Progenitor cell of endocrine pancreas (in vitro differentiated cells): ENCODE measurements around the gene BTRC. TPM values are rescaled to one million over a fixed set of nuclear protein-coding genes. Genes with fewer than 3 reads are reported as not detected.
"Not testable (repeated sequence)": the region's sequence is repeated elsewhere in the genome, so short reads cannot be mapped to it uniquely, and the experiment has no call there.

Experiments
- DNase-seq: peaks from one replicate; pipeline ENCODE4 v3.0.0; 2021; ENCODE audit warnings: low spot score; ENCODE audit not compliant: unreplicated experiment
- H3K27ac Mint-ChIP-seq: 2 replicates; pipeline ENCODE4 v1.8.0; 2021; ENCODE audit warnings: mild to moderate bottlenecking, moderate library complexity, mixed read lengths
- H3K27me3 Mint-ChIP-seq: 2 replicates; pipeline ENCODE4 v1.8.0; 2021; ENCODE audit warnings: mixed read lengths
- H3K36me3 Mint-ChIP-seq: 2 replicates; pipeline ENCODE4 v1.8.0; 2022; ENCODE audit warnings: mixed read lengths; ENCODE audit not compliant: insufficient read depth
- H3K4me1 Mint-ChIP-seq: 2 replicates; pipeline ENCODE4 v1.8.0; 2021; ENCODE audit warnings: low read depth, mixed read lengths
- H3K4me3 Mint-ChIP-seq: 2 replicates; pipeline ENCODE4 v1.8.0; 2021; ENCODE audit warnings: low read depth, mild to moderate bottlenecking, moderate library complexity, mixed read lengths
- H3K9me3 Mint-ChIP-seq: 2 replicates; pipeline ENCODE4 v1.8.0; 2021; ENCODE audit warnings: low read depth, mixed read lengths
- total RNA-seq: library from RNA; stranded (reverse); gene quantifications from 2 replicates; pipeline ENCODE4 v1.2.1, GENCODE V29; 2021
- TF ChIP-seq, protein P1 (sequence below): fragments of 200-600 bp; sonication (generic); IDR thresholded peaks from one replicate; pipeline ENCODE4 v1.5.0; 2021; ENCODE audit warnings: antibody characterized with exemption, mild to moderate bottlenecking; ENCODE audit not compliant: unreplicated experiment

Gene BTRC
- total RNA-seq, 1 donor from 2014 or later: 46.5 TPM

DNA sequence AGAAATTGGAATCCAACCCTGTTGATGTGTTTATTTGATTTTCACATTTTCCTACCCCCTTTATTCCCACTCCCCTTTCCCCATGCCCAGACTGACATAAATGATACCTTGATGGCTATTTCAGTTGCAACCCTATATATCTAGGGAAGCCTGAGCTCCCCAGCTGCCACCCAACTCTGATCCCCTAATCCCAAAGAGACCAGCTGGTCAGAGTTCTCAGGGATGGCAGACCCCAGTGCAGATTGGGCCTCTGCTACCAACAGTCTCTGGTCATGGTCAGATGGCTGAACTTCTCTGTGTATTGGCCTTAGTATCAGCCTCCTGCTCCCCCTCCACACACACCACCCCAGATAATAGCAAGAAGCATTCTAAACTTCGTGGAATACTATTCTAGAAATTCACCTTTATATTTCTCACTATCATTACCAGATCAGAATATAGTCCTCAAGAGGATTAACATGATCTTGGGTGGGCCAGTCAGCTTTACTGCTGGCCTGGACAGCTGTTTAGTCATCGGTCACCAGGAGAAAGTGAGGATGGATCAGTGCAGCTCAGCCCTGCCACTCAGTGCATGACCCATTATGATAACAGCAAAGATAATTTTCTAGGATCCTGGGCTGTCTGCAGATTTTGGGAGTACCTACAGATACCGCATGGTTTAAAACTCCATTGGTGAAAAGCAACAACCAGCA lies 24.5 kb upstream of the BTRC start:
- TF ChIP-seq, protein P1, sequence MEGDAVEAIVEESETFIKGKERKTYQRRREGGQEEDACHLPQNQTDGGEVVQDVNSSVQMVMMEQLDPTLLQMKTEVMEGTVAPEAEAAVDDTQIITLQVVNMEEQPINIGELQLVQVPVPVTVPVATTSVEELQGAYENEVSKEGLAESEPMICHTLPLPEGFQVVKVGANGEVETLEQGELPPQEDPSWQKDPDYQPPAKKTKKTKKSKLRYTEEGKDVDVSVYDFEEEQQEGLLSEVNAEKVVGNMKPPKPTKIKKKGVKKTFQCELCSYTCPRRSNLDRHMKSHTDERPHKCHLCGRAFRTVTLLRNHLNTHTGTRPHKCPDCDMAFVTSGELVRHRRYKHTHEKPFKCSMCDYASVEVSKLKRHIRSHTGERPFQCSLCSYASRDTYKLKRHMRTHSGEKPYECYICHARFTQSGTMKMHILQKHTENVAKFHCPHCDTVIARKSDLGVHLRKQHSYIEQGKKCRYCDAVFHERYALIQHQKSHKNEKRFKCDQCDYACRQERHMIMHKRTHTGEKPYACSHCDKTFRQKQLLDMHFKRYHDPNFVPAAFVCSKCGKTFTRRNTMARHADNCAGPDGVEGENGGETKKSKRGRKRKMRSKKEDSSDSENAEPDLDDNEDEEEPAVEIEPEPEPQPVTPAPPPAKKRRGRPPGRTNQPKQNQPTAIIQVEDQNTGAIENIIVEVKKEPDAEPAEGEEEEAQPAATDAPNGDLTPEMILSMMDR: no peak
- no peak for DNase-seq
- H3K27ac Mint-ChIP-seq: no peak overlapping the region
- peaks cover 6% of the 10 kb centered on the region for H3K9me3 Mint-ChIP-seq
- H3K36me3 Mint-ChIP-seq: no peaks in the 10 kb centered on the region
- no peak overlapping the region for H3K4me3 Mint-ChIP-seq
- peaks cover 10% of the 10 kb centered on the region for H3K27me3 Mint-ChIP-seq
- H3K4me1 Mint-ChIP-seq: peaks cover 20% of the 10 kb centered on the region

DNA sequence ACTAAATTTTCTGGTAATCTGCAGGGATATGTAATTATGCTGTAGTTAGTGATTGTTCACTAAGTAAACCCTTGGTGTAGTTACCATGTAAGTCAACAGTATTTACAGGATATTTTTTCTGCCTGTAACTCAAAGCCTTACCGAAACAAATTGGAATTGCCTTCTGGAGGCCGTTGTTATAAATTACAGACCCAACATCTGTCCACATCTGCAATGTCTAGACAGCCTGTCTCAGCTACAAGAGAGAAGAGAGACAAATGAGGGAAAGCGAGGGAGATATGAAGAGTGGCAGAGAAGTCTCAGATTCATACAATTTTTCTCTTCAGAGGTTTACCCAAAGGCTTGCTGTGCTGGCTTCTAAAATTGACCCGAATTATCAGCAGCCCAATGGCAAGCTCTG lies 23.7 kb upstream of the BTRC start:
- no peak for DNase-seq
- Mint-ChIP-seq H3K27ac (no peak overlapping the region), H3K4me3 (no peak overlapping the region), H3K4me1 (peaks cover 20% of the 10 kb centered on the region), H3K9me3 (peaks cover 6% of the 10 kb centered on the region), H3K27me3 (peaks cover 10% of the 10 kb centered on the region), H3K36me3 (no peaks in the 10 kb centered on the region)
- TF ChIP-seq, protein P1: no peak

DNA sequence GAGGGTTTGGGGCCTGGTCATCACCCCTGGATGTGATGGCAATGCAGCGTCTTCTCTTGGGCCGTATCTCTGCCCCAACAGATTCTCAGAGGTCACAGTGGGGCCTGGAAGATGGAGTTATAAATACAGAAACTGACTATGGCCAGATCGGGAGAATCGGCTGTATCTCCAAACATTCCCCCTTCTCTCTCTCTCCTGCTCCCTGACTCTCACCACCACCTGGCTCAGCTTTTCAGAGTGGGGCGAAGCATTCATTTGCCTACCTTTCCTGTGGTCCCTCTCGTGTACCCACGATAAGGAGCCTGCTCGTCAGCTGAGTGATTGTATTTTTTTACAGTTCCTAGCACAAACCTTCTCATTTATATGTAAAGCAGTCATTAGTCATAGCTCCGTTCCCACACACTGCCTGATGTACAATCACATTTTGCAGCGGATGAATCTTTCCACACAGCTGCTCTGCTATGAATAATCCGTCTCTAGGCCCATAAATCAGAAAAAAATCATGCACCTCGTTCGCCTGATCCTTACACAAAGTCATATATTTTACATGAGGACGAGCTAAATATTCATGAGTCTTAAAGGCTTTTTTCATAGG lies 23.2 kb upstream of the BTRC start:
- Mint-ChIP-seq H3K27me3 (peaks cover 10% of the 10 kb centered on the region), H3K9me3 (peaks cover 6% of the 10 kb centered on the region), H3K4me3 (no peak overlapping the region), H3K4me1 (peaks cover 20% of the 10 kb centered on the region), H3K36me3 (no peaks in the 10 kb centered on the region), H3K27ac (peak overlapping the region; percentile 12)
- TF ChIP-seq, protein P1: no peak
- no peak for DNase-seq

DNA sequence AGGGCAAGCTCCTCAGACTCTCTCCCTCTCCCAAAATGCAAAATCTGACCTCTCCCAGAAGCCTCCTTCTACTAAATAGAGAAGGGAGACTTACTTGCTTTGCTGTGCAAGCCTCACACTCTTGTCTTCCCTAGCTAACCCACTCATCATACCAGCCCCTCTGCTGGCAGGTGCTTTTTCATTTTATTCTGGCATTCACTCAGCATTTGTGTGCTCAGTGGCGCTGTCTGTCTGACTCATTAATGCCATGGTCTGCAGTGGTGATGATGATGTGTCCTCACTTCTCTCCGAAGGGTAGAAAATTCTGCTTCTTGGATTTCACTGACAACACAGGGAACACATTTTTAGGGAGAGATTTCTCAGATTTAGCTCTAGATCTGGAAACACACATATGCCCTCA lies 22.0 kb upstream of the BTRC start:
- H3K36me3 Mint-ChIP-seq: no peaks in the 10 kb centered on the region
- peaks cover 20% of the 10 kb centered on the region for H3K4me1 Mint-ChIP-seq
- no peak overlapping the region for H3K4me3 Mint-ChIP-seq
- peaks cover 1% of the 10 kb centered on the region for H3K9me3 Mint-ChIP-seq
- no peak for DNase-seq
- TF ChIP-seq, protein P1: no peak
- no peak overlapping the region for H3K27ac Mint-ChIP-seq
- H3K27me3 Mint-ChIP-seq: peaks cover under 1% of the 10 kb centered on the region

DNA sequence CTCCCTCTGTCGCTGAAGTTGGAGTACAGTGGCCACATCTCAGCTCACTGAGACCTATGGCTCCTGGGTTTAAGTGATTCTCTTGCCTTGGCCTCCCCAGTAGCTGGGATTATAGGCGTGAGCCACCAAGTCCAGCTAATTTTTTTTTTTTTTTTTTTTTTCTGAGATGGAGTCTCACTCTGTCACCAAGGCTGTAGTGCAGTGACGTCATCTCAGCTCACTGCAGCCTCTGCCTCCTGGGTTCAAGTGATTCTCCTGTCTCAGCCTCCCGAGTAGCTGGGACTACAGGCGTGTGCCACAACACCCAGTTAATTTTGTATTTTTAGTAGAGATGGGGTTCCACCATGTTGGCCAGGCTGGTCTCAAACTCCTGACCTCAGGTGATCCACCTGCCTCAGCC lies 19.7 kb upstream of the BTRC start:
- H3K27ac Mint-ChIP-seq, H3K36me3 Mint-ChIP-seq, H3K9me3 Mint-ChIP-seq, H3K4me3 Mint-ChIP-seq, DNase-seq, H3K27me3 Mint-ChIP-seq: not testable (repeated sequence)
- peaks cover 20% of the 10 kb centered on the region for H3K4me1 Mint-ChIP-seq

DNA sequence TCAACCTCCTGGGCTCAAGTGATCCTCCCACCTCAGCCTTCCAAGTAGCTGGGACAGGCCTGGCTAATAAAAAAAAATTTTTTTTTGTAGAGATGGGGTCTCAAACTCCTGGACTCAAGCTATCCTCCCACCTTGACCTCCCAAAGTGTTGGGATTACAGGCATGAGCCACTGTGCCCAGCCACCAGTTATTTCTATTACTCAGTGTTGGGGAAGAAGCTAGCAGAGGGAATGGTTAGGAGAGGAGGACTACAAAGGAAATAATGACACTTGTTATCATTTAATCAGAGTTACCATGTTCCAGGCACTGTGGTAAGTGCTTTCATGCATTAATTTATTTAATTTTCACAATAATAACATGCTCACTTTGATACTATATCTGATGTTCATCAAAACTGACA lies 17.6 kb upstream of the BTRC start:
- Mint-ChIP-seq H3K9me3 (no peaks in the 10 kb centered on the region), H3K36me3 (no peaks in the 10 kb centered on the region), H3K4me1 (peaks cover 14% of the 10 kb centered on the region), H3K27me3 (no peaks in the 10 kb centered on the region), H3K4me3 (no peak overlapping the region), H3K27ac (no peak overlapping the region)
- no peak for DNase-seq
- TF ChIP-seq, protein P1: no peak
